ENCODE results near the gene CASZ1.

Gene CASZ1

GRCh38 chr1:10684221-10684620, 112.2 kb downstream of the CASZ1 start:
- FAIRE-seq: no peak

DNA sequence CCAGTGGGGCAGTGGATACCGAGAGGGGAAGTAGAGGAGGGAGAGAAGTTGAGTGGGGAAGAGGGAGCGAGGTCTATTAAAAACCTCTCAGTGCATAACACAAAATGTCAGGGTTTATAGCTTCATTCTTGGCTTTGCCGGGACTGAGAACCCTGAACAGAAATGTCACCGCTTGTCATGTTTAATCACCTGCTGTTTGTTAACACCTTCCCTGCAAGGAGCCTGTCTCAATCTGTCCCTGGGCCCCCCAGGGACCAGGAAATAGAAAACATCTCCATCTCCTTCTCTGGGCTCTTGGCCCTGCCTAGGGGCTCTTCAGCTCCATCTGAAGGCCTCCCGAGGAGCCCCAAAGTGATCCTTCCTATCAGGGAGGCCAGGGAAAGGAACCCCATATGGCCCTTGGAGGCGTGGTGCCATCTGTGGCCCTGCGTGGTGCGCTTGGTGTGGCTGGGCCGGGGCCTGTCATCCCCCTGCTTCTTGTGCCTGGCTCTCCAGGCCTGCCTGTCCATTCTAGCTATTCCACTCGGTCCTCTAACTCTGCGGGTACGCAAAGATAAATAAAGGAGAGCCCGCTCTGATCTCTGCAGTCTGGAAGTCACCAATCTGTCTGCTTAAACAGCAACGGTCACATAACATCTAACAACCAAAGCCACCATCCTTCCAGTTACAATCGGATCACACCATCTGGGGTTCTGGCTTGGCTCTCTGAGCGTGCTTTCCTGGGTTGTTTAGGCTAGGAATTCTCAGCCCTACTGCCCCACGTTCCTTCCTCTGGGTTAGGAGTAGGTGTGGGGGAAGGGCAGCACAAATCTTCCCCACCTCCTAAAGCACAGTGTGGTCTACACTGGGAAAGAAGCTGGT, 113.8 kb downstream of the CASZ1 start:
- no peak for FAIRE-seq

DNA sequence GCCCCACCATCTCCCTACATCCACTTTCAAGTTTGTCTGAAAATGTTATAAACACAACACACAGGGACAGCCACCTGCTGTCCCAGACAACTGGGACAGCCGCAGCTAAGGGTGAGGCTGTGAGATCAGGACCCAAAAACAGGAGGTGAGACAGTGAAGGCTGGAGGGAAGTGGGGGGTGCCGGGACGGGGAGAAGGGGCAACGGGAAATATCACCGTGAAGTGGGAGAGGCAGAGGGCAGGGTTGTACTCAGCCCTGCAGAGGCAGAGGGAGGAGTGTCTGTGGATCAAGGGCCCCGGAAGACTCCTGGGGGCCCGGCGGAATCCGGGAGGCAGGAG, 114.4 kb downstream of the CASZ1 start:
- no peak for FAIRE-seq

DNA sequence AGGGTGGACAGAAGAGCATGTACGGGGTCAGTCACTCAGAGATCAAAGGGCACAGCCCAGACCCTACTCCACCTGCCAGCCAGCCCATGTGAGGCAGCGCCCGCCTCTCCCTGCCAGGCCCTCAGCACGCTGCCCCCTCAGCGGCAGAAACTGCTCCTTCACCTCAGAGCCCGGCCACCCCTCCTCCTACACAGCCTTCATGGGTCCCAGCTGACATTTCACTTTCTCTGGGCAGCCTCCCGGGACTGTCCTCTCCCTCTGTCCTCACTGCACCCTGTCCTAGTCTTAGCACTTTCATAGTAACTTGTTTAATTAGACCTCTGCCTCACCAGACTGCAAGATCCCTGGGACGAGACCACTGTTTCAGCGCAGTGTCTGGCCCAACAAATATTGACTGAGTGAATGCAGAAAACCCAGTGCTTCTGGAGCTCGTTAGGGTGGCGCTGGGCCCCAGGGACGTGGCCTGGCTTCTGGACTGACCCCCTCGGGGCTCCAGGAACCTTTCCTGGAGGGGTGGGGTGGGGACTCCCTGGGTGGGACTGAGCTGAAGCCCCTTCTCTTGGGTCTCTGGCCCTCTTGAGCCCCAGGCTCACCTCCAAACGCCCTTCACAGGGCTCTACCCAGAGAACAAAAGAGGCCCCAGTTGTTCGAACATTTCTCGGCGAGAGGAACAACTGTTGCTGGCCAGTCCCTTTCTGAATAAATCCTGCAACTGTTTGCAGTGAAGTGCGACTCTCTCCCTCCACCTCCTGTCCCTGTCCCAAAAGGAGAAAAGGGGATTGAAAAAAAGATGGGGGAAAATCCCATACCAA, 114.9 kb downstream of the CASZ1 start:
- FAIRE-seq: no peak

DNA sequence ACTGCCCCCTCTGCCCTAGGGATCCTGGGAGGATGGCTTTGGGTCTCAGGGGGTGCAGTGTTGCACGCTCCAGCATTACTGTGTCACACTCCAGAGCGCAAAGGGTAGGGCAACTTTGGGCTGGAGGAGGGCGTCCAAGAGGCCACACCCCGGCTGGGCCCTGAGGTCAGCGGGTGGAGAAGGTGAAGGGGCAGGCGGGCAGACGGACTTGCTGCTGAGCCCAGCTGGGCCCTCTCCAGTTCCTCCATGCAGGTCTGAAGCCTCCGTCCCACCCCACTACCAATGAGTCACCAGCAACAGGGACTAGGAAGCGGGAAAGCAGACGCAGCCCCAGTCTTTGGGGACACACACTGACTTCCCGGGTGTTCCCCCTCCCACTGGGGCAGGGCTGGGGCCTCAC, 116.0 kb downstream of the CASZ1 start:
- FAIRE-seq: no peak

GRCh38 chr1:10679496-10680220, 116.8 kb downstream of the CASZ1 start:
- no peak for FAIRE-seq

- FAIRE-seq: no peak
Observed at GRCh38 chr1:10678852-10679251, 117.6 kb downstream of the CASZ1 start.

- no peak for FAIRE-seq
Observed at GRCh38 chr1:10678402-10678801, 118.0 kb downstream of the CASZ1 start.

GRCh38 chr1:10677491-10678391, 118.7 kb downstream of the CASZ1 start:
- no peak for FAIRE-seq

DNA sequence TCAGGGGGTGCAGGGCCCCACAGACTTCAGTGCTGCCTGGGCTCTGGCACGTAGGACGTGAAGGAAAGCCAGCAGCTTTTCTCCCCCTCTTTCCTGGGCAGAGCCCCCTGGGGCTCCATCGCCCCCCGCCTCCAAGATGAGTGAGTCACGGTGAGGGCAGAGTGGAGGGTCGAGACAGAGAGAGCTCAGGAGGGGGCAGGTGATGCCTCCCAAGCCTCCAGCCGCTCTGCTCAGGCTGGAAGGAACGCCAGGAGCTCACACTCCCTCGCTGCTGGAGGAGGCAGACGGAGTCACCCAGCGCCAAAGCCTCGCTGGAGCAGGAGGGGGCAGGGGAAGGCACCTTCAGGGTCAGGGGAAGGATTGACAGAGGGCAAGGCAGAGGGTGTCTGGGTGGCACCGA, 119.5 kb downstream of the CASZ1 start:
- FAIRE-seq: no peak

DNA sequence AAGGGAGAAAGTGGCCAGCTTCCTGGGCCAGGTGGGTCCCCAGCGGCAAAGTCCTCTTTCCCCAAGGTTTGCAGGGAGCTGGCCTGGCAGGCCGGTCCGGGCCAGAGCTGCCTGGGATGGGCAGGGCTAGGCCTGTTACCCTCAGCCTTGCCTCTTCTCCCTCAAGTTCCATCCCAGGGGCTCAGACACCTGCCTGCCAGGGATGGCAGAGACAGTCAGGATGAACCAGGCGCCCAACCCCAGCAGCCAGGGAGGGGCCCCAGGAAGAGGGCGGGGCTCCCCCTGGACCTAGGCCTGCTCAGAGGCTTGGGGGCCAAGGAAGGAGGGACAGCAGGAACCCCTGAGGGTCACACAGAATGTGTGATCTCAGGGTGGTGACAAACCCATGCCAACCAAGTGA, 120.6 kb downstream of the CASZ1 start:
- no peak for FAIRE-seq

GRCh38 chr1:10674700-10675609, 121.5 kb downstream of the CASZ1 start:
- no peak for FAIRE-seq

DNA sequence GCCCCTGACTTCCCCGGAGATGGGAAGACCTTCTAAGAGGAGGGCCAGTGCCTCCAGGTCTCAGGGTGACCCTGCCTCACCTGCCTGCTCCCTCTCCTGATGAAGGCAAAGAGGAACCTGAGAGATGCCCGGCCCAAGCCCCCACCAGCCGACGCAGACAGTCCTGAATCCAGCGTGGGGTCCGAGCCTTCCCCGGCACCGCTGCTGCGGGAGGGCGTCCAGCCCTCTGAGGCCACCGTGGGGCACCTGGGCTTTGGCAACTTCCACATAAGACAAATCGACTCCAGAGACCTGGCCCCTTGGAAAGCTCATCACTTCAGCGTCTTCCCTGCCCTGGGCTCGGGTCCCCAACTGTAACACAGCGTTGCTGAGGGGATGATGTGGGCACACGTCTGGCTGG, 122.2 kb downstream of the CASZ1 start:
- FAIRE-seq: no peak

DNA sequence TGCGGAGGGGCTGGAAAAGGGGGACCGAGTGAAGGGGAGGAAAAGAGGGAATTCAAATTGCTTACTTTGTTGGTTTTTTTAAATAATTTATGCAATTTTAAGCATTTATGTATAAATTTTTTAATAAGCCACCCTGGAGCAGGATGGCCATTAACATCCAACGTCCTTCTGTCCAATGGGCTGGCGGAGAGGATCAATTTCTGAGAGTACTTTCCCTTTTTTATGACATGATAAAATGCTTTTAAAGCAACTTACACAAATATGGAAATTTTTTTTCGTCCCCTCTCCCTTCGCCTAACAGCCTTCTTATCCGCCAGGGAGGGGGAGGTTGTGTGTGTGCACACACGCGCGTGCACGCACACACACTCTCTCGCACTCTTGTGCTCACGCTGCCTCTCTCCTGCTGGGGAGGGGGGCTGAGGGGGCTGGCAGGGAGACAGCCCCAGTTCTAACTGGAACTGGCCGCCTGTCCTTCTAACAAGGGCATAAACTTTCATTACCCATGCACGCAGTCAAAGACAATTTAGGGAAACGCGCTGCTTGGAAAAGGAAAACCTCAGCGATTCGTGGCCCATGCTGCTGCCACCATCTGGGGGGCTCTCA, 123.2 kb downstream of the CASZ1 start:
- FAIRE-seq: no peak

GRCh38 chr1:10672343-10673050, 123.9 kb downstream of the CASZ1 start:
- no peak for FAIRE-seq

DNA sequence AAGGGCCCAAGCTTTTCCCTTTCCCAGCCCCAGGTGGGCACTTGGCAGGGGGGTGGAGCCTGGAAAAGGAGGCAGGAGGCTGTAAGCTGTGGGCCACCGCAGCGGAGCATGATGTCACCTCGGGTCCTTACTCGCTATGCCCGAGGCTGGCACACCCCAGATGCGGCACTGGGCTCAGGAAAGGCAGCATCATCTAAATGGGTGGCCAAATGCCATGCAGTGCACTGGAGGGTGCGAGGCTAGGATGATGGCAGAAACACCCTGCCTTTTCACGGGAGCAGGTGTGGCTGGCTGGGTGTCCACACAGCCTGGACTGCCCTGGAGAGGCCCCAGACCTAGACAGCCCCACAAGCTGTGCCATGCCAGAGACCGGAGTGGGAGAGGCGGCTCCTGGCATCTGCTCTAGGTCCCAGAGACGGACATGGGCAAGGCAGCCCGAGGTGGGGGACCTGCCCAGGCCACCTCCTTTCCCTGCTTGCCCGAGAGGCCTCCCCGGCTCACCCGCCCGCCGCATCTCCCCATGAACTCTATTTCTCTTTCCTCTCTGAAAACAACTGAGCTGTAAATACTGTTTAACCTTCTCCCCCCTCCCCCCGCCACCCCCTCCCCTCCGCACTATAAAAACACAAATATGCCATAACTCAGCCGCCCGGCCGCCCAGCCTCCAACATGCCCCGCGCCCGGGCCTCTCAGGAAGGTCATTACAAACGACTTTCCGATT, 124.7 kb downstream of the CASZ1 start:
- no peak for FAIRE-seq

DNA sequence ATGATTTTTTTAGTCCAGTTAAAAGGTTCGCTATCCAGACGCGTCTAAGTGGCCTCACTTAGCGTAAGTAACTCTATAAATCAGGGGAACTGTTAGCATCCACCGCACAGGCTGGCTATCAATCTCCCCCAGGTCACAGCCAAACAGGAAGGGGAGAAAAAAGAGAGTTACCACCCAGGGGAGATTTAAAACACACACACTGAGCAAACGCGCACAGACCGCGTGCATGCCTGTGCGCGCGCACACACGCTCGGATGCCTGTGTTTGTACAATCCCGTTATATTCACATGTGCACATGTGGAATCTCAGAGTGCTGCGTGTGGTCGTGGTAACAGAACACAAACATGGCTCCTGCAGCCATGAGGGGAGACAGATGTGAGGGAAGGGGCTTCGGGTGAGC, 125.4 kb downstream of the CASZ1 start:
- FAIRE-seq: no peak

- FAIRE-seq: no peak
Observed at GRCh38 chr1:10670190-10670589, 126.3 kb downstream of the CASZ1 start.

GRCh38 chr1:10669570-10669969, 126.9 kb downstream of the CASZ1 start:
- no peak for FAIRE-seq
